Panc1 (cell line): ENCODE data around the gene RAMP1.

Experiments used
- CTCF ChIP-seq: fragments of 450-650 bp; IDR thresholded peaks from 2 replicates; pipeline ENCODE4 v1.5.1; 2017; ENCODE audit warnings: mild to moderate bottlenecking
- POLR2AphosphoS5 ChIP-seq: IDR thresholded peaks from 2 replicates; pipeline ENCODE4 v1.6.1; 2012; ENCODE audit warnings: mild to moderate bottlenecking, low read depth, low read length, moderate library complexity
- REST ChIP-seq, 2 experiments: IDR thresholded peaks; 2 replicates each; pipeline ENCODE4 v1.6.1; 2011 to 2012; ENCODE audit warnings: low read depth in 2 of 2, control low read depth in 1 of 2, low read length in 1 of 2, mild to moderate bottlenecking in 1 of 2, moderate library complexity in 1 of 2; ENCODE audit not compliant: insufficient read depth in 1 of 2
- SIN3A ChIP-seq: IDR thresholded peaks from 2 replicates; pipeline ENCODE4 v1.6.1; 2012; ENCODE audit warnings: low read depth, mild to moderate bottlenecking, low read length, moderate library complexity, borderline replicate concordance; ENCODE audit not compliant: insufficient read depth

- TF ChIP-seq CTCF: no peak
- TF ChIP-seq SIN3A: no peak
- no peak for TF ChIP-seq POLR2AphosphoS5
- no peak for TF ChIP-seq REST (IDR thresholded peaks at IDR 0.05; ENCODE audit: insufficient read depth in 1 of 2, low read depth in 2 of 2, low read length in 1 of 2)
Observed at GRCh38 chr2:237911363-237912017, 52.1 kb downstream of the RAMP1 start.
